ENCODE data around the gene POLR2C.

Gene POLR2C

GRCh38 chr16:57477531-57478202 is 15.2 kb downstream of the POLR2C start:
- peak overlapping the region; percentile 63 for H3K4me2 ChIP-seq (ENCODE audit: low read depth, low read length, poor library complexity, severe bottlenecking)
- TF ChIP-seq, protein P1, sequence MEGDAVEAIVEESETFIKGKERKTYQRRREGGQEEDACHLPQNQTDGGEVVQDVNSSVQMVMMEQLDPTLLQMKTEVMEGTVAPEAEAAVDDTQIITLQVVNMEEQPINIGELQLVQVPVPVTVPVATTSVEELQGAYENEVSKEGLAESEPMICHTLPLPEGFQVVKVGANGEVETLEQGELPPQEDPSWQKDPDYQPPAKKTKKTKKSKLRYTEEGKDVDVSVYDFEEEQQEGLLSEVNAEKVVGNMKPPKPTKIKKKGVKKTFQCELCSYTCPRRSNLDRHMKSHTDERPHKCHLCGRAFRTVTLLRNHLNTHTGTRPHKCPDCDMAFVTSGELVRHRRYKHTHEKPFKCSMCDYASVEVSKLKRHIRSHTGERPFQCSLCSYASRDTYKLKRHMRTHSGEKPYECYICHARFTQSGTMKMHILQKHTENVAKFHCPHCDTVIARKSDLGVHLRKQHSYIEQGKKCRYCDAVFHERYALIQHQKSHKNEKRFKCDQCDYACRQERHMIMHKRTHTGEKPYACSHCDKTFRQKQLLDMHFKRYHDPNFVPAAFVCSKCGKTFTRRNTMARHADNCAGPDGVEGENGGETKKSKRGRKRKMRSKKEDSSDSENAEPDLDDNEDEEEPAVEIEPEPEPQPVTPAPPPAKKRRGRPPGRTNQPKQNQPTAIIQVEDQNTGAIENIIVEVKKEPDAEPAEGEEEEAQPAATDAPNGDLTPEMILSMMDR (conservative IDR thresholded peaks at IDR 0.05; ENCODE audit: low read length): no peak
- no peak for TF ChIP-seq EZH2phosphoT487 (IDR thresholded peaks at IDR 0.05; ENCODE audit: borderline replicate concordance)
- no peaks in the 10 kb centered on the region for H3K9me2 ChIP-seq (replicated peaks; ENCODE audit: low read depth, low read length)
- H3K79me2 ChIP-seq (ENCODE audit: insufficient read depth, low read length): no peaks in the 10 kb centered on the region
- H3K27me3 ChIP-seq (ENCODE audit: insufficient read depth, low read length, poor library complexity, severe bottlenecking): no peaks in the 10 kb centered on the region
- H2AFZ ChIP-seq (ENCODE audit: low read length): no peak overlapping the region
- H3K36me3 ChIP-seq (ENCODE audit: insufficient read depth, low read length): peaks cover 21% of the 10 kb centered on the region; the same call in 1 of the 2 replicates
- H3K4me1 ChIP-seq (ENCODE audit: insufficient read depth, low read length, poor library complexity, severe bottlenecking): peaks cover 45% of the 10 kb centered on the region
- H3F3A ChIP-seq (ENCODE audit: low read depth): no peaks in the 10 kb centered on the region
- no peaks in the 10 kb centered on the region for H4K20me1 ChIP-seq (ENCODE audit: insufficient read depth, low read length, poor library complexity, severe bottlenecking)
- H3K9me3 ChIP-seq (ENCODE audit: insufficient read depth, low read depth, low read length): no peaks in the 10 kb centered on the region
- H3K9ac ChIP-seq (ENCODE audit: low read depth, low read length, poor library complexity, severe bottlenecking): peak overlapping the region; percentile 47
- H3K4me3 ChIP-seq (ENCODE audit: low read length, poor library complexity, severe bottlenecking): no peak overlapping the region

- no peaks in the 10 kb centered on the region for H4K20me1 ChIP-seq (ENCODE audit: insufficient read depth, low read length, poor library complexity, severe bottlenecking)
- no peak overlapping the region for H3K4me2 ChIP-seq (ENCODE audit: low read depth, low read length, poor library complexity, severe bottlenecking)
- no peak for TF ChIP-seq EZH2phosphoT487 (IDR thresholded peaks at IDR 0.05; ENCODE audit: borderline replicate concordance)
- TF ChIP-seq, protein P1 (conservative IDR thresholded peaks at IDR 0.05; ENCODE audit: low read length): no peak
- H3K36me3 ChIP-seq (ENCODE audit: insufficient read depth, low read length): peaks cover 11% of the 10 kb centered on the region; the same call in 1 of the 2 replicates
- H3F3A ChIP-seq (ENCODE audit: low read depth): no peaks in the 10 kb centered on the region
- H3K79me2 ChIP-seq (ENCODE audit: insufficient read depth, low read length): no peaks in the 10 kb centered on the region
- H3K4me3 ChIP-seq (ENCODE audit: low read length, poor library complexity, severe bottlenecking): no peak overlapping the region
- no peak overlapping the region for H2AFZ ChIP-seq (ENCODE audit: low read length)
- peak overlapping the region; percentile 47 for H3K9ac ChIP-seq (ENCODE audit: low read depth, low read length, poor library complexity, severe bottlenecking)
- no peaks in the 10 kb centered on the region for H3K9me2 ChIP-seq (replicated peaks; ENCODE audit: low read depth, low read length)
- H3K9me3 ChIP-seq (ENCODE audit: insufficient read depth, low read depth, low read length): no peaks in the 10 kb centered on the region
- peaks cover 45% of the 10 kb centered on the region for H3K4me1 ChIP-seq (ENCODE audit: insufficient read depth, low read length, poor library complexity, severe bottlenecking)
- no peaks in the 10 kb centered on the region for H3K27me3 ChIP-seq (ENCODE audit: insufficient read depth, low read length, poor library complexity, severe bottlenecking)
Measured at GRCh38 chr16:57478396-57479204, 16.1 kb downstream of the POLR2C start.

DNA sequence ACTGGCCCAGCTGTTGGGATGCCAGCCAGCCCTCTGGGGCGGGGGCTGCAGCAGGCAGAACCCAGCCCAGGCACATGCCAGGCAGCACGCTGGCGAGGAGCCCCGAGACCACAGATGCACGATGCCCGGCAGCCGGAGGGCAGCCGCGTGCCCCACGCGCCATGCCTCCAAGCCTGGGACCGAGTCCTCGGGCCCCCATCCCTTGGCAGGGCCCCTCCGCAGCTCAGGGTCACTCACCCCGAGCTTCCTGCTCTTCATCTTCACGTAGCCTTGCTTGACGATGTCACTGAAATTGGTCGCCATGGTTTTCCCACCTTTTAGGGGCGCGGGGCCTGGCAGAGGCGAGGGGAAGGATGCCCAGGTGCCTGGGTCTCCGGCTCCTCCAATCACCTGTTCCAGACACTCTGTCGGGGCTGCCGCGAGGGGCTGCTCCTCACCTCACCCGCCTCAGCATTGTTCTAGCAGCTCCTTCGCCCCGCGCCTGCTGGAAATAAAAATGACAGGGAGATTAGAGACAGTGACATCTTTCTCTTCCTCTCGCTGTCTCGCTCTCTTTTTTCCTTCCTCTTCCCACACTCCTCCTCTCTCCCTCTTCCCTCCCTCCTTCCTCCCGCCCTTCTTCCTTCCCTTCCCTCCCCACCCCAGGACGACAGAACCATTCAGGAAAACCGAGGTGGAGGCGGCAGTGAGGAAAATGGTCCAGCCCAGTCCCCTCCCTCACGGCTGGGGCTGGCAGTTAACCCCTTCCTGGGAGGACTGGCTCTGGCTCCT is 16.9 kb downstream of the POLR2C start:
- H3K9ac ChIP-seq (ENCODE audit: low read depth, low read length, poor library complexity, severe bottlenecking): no peak overlapping the region
- no peaks in the 10 kb centered on the region for H3K9me2 ChIP-seq (replicated peaks; ENCODE audit: low read depth, low read length)
- no peaks in the 10 kb centered on the region for H3K27me3 ChIP-seq (ENCODE audit: insufficient read depth, low read length, poor library complexity, severe bottlenecking)
- no peak for TF ChIP-seq EZH2phosphoT487 (IDR thresholded peaks at IDR 0.05; ENCODE audit: borderline replicate concordance)
- TF ChIP-seq, protein P1 (conservative IDR thresholded peaks at IDR 0.05; ENCODE audit: low read length): no peak
- no peaks in the 10 kb centered on the region for H3F3A ChIP-seq (ENCODE audit: low read depth)
- H3K4me1 ChIP-seq (ENCODE audit: insufficient read depth, low read length, poor library complexity, severe bottlenecking): peaks cover 45% of the 10 kb centered on the region
- no peak overlapping the region for H3K4me3 ChIP-seq (ENCODE audit: low read length, poor library complexity, severe bottlenecking)
- H3K4me2 ChIP-seq (ENCODE audit: low read depth, low read length, poor library complexity, severe bottlenecking): no peak overlapping the region
- H3K36me3 ChIP-seq (ENCODE audit: insufficient read depth, low read length): peaks cover 3% of the 10 kb centered on the region; the same call in 1 of the 2 replicates
- no peaks in the 10 kb centered on the region for H3K9me3 ChIP-seq (ENCODE audit: insufficient read depth, low read depth, low read length)
- H3K79me2 ChIP-seq (ENCODE audit: insufficient read depth, low read length): no peaks in the 10 kb centered on the region
- H4K20me1 ChIP-seq (ENCODE audit: insufficient read depth, low read length, poor library complexity, severe bottlenecking): no peaks in the 10 kb centered on the region
- H2AFZ ChIP-seq (ENCODE audit: low read length): no peak overlapping the region

Data from Loucy (cell line).